ENCODE results near the gene RPE. TPM values are rescaled to one million over a fixed set of nuclear protein-coding genes. Genes with fewer than 3 reads are reported as not detected.

The RPE gene
- polyA plus RNA-seq, 4 donors = 16.2 to 39.3 (median 27.9) TPM

GRCh38 chr2:209986415-209986814 is 16.0 kb upstream of the RPE start:
- Histone ChIP-seq H3K27ac (ENCODE audit: low read depth in 1 of 3, low read length in 2 of 3) (no peak overlapping the region), H3K36me3 (ENCODE audit: control insufficient read depth in 3 of 3, insufficient read depth in 2 of 3, low read depth in 1 of 3, low read length in 3 of 3) (no peaks in the 10 kb centered on the region), H3K4me1 (ENCODE audit: control insufficient read depth in 3 of 3, insufficient read depth in 2 of 3, low read depth in 1 of 3, low read length in 2 of 3) (no peaks in the 10 kb centered on the region), H3K4me3 (ENCODE audit: low read depth in 1 of 3, low read length in 3 of 3) (no peak overlapping the region), H3K9me3 (ENCODE audit: control insufficient read depth in 2 of 2, insufficient read depth in 1 of 2, low read depth in 1 of 2, low read length in 1 of 2) (no peaks in the 10 kb centered on the region), H3K27me3 (ENCODE audit: control insufficient read depth in 3 of 3, insufficient read depth in 3 of 3, low read length in 3 of 3) (peaks cover 0 to 4% (median 3%) of the 10 kb centered on the region in 3 donors)
- WGBS, 3 donors = 76 to 92% (median 79%) methylated on average over 2 of the region's 2 CpGs
- DNase-seq (no peak), FAIRE-seq (no peak)

- no peak overlapping the region for H3K4me3 ChIP-seq (ENCODE audit: low read depth in 1 of 3, low read length in 3 of 3)
- H3K36me3 ChIP-seq (ENCODE audit: control insufficient read depth in 3 of 3, insufficient read depth in 2 of 3, low read depth in 1 of 3, low read length in 3 of 3) = no peaks in the 10 kb centered on the region
- H3K27me3 ChIP-seq (ENCODE audit: control insufficient read depth in 3 of 3, insufficient read depth in 3 of 3, low read length in 3 of 3) = peaks cover 0 to 3% (median 0%) of the 10 kb centered on the region in 3 donors
- no peaks in the 10 kb centered on the region for H3K9me3 ChIP-seq (ENCODE audit: control insufficient read depth in 2 of 2, insufficient read depth in 1 of 2, low read depth in 1 of 2, low read length in 1 of 2)
- FAIRE-seq = no peak
- no peak overlapping the region for H3K27ac ChIP-seq (ENCODE audit: low read depth in 1 of 3, low read length in 2 of 3)
- 22 to 33% (median 27%) methylated on average over 4 of the region's 4 CpGs for WGBS, 3 donors
- DNase-seq = no peak
- no peaks in the 10 kb centered on the region for H3K4me1 ChIP-seq (ENCODE audit: control insufficient read depth in 3 of 3, insufficient read depth in 2 of 3, low read depth in 1 of 3, low read length in 2 of 3)
These were observed 14.4 kb upstream of the RPE start for GRCh38 chr2:209988010-209988409.

GRCh38 chr2:209990838-209991237 is 11.6 kb upstream of the RPE start:
- Histone ChIP-seq H3K36me3 (ENCODE audit: control insufficient read depth in 3 of 3, insufficient read depth in 2 of 3, low read depth in 1 of 3, low read length in 3 of 3) (no peaks in the 10 kb centered on the region), H3K4me1 (ENCODE audit: control insufficient read depth in 3 of 3, insufficient read depth in 2 of 3, low read depth in 1 of 3, low read length in 2 of 3) (no peaks in the 10 kb centered on the region), H3K27ac (ENCODE audit: low read depth in 1 of 3, low read length in 2 of 3) (no peak overlapping the region), H3K4me3 (ENCODE audit: low read depth in 1 of 3, low read length in 3 of 3) (no peak overlapping the region), H3K27me3 (ENCODE audit: control insufficient read depth in 3 of 3, insufficient read depth in 3 of 3, low read length in 3 of 3) (peaks cover 0 to 3% (median 0%) of the 10 kb centered on the region in 3 donors), H3K9me3 (ENCODE audit: control insufficient read depth in 2 of 2, insufficient read depth in 1 of 2, low read depth in 1 of 2, low read length in 1 of 2) (no peaks in the 10 kb centered on the region)
- WGBS, 3 donors = 63 to 65% (median 63%) methylated on average over 2 of the region's 2 CpGs
- FAIRE-seq (no peak), DNase-seq (no peak)

GRCh38 chr2:209993968-209994367 is 8.5 kb upstream of the RPE start:
- no peak overlapping the region for H3K4me3 ChIP-seq (ENCODE audit: low read depth in 1 of 3, low read length in 3 of 3)
- H3K27me3 ChIP-seq (ENCODE audit: control insufficient read depth in 3 of 3, insufficient read depth in 3 of 3, low read length in 3 of 3) = peaks cover 0 to 3% (median 0%) of the 10 kb centered on the region in 3 donors
- no peak for FAIRE-seq
- 90 to 91% (median 90%) methylated on average over 9 of the region's 9 CpGs for WGBS, 3 donors
- H3K36me3 ChIP-seq (ENCODE audit: control insufficient read depth in 3 of 3, insufficient read depth in 2 of 3, low read depth in 1 of 3, low read length in 3 of 3) = no peaks in the 10 kb centered on the region
- H3K4me1 ChIP-seq (ENCODE audit: control insufficient read depth in 3 of 3, insufficient read depth in 2 of 3, low read depth in 1 of 3, low read length in 2 of 3) = no peaks in the 10 kb centered on the region
- no peak for DNase-seq
- H3K9me3 ChIP-seq (ENCODE audit: control insufficient read depth in 2 of 2, insufficient read depth in 1 of 2, low read depth in 1 of 2, low read length in 1 of 2) = no peaks in the 10 kb centered on the region
- no peak overlapping the region for H3K27ac ChIP-seq (ENCODE audit: low read depth in 1 of 3, low read length in 2 of 3)

- DNase-seq = no peak
- Histone ChIP-seq H3K4me3 (ENCODE audit: low read depth in 1 of 3, low read length in 3 of 3) (no peak overlapping the region), H3K27ac (ENCODE audit: low read depth in 1 of 3, low read length in 2 of 3) (no peak overlapping the region), H3K9me3 (ENCODE audit: control insufficient read depth in 2 of 2, insufficient read depth in 1 of 2, low read depth in 1 of 2, low read length in 1 of 2) (no peaks in the 10 kb centered on the region), H3K36me3 (ENCODE audit: control insufficient read depth in 3 of 3, insufficient read depth in 2 of 3, low read depth in 1 of 3, low read length in 3 of 3) (no peaks in the 10 kb centered on the region), H3K27me3 (ENCODE audit: control insufficient read depth in 3 of 3, insufficient read depth in 3 of 3, low read length in 3 of 3) (no peaks in the 10 kb centered on the region), H3K4me1 (ENCODE audit: control insufficient read depth in 3 of 3, insufficient read depth in 2 of 3, low read depth in 1 of 3, low read length in 2 of 3) (peaks cover 2 to 8% (median 2%) of the 10 kb centered on the region in 3 donors)
- 44 to 60% (median 54%) methylated on average over 1 of the region's 1 CpG for WGBS, 3 donors
- FAIRE-seq = no peak
These were observed 3.8 kb upstream of the RPE start for GRCh38 chr2:209998596-209998995.

GRCh38 chr2:210000464-210001324 is 1.7 kb upstream of the RPE start:
- no peak for DNase-seq
- H3K9me3 ChIP-seq (ENCODE audit: control insufficient read depth in 2 of 2, insufficient read depth in 1 of 2, low read depth in 1 of 2, low read length in 1 of 2) = no peaks in the 10 kb centered on the region
- FAIRE-seq = no peak
- no peak overlapping the region for H3K4me3 ChIP-seq (ENCODE audit: low read depth in 1 of 3, low read length in 3 of 3)
- peaks cover 2 to 11% (median 5%) of the 10 kb centered on the region in 3 donors for H3K4me1 ChIP-seq (ENCODE audit: control insufficient read depth in 3 of 3, insufficient read depth in 2 of 3, low read depth in 1 of 3, low read length in 2 of 3)
- no peaks in the 10 kb centered on the region for H3K36me3 ChIP-seq (ENCODE audit: control insufficient read depth in 3 of 3, insufficient read depth in 2 of 3, low read depth in 1 of 3, low read length in 3 of 3)
- 97% methylated on average over 32 of the region's 32 CpGs for WGBS, 3 donors
- H3K27me3 ChIP-seq (ENCODE audit: control insufficient read depth in 3 of 3, insufficient read depth in 3 of 3, low read length in 3 of 3) = no peaks in the 10 kb centered on the region
- no peak overlapping the region for H3K27ac ChIP-seq (ENCODE audit: low read depth in 1 of 3, low read length in 2 of 3)

- FAIRE-seq (no peak), DNase-seq (no peak)
- no peaks in the 10 kb centered on the region for H3K9me3 ChIP-seq (ENCODE audit: control insufficient read depth in 2 of 2, insufficient read depth in 1 of 2, low read depth in 1 of 2, low read length in 1 of 2)
- H3K27me3 ChIP-seq (ENCODE audit: control insufficient read depth in 3 of 3, insufficient read depth in 3 of 3, low read length in 3 of 3) = no peaks in the 10 kb centered on the region
- H3K4me3 ChIP-seq (ENCODE audit: low read depth in 1 of 3, low read length in 3 of 3) = peak overlapping the region; percentile 74 to 91 (median 85)
- no peak overlapping the region for H3K27ac ChIP-seq (ENCODE audit: low read depth in 1 of 3, low read length in 2 of 3)
- H3K4me1 ChIP-seq (ENCODE audit: control insufficient read depth in 3 of 3, insufficient read depth in 2 of 3, low read depth in 1 of 3, low read length in 2 of 3) = peaks cover 4 to 15% (median 10%) of the 10 kb centered on the region in 3 donors
- WGBS, 3 donors = 6 to 17% (median 7%) methylated on average over 2 of the region's 2 CpGs
- H3K36me3 ChIP-seq (ENCODE audit: control insufficient read depth in 3 of 3, insufficient read depth in 2 of 3, low read depth in 1 of 3, low read length in 3 of 3) = peaks cover 0 to 3% (median 2%) of the 10 kb centered on the region in 3 donors
These were observed 921 bp downstream of the RPE start for GRCh38 chr2:210003359-210003758.

- Histone ChIP-seq H3K9me3 (ENCODE audit: control insufficient read depth in 2 of 2, insufficient read depth in 1 of 2, low read depth in 1 of 2, low read length in 1 of 2) (no peaks in the 10 kb centered on the region), H3K27ac (ENCODE audit: low read depth in 1 of 3, low read length in 2 of 3) (no peak overlapping the region), H3K4me1 (ENCODE audit: control insufficient read depth in 3 of 3, insufficient read depth in 2 of 3, low read depth in 1 of 3, low read length in 2 of 3) (peaks cover 4 to 15% (median 10%) of the 10 kb centered on the region in 3 donors), H3K27me3 (ENCODE audit: control insufficient read depth in 3 of 3, insufficient read depth in 3 of 3, low read length in 3 of 3) (no peaks in the 10 kb centered on the region), H3K4me3 (ENCODE audit: low read depth in 1 of 3, low read length in 3 of 3) (no peak overlapping the region), H3K36me3 (ENCODE audit: control insufficient read depth in 3 of 3, insufficient read depth in 2 of 3, low read depth in 1 of 3, low read length in 3 of 3) (peaks cover 2 to 10% (median 3%) of the 10 kb centered on the region in 3 donors)
- WGBS, 3 donors = 57 to 69% (median 61%) methylated on average over 2 of the region's 2 CpGs
- DNase-seq = no peak
- no peak for FAIRE-seq
These were observed 2.4 kb downstream of the RPE start for GRCh38 chr2:210004881-210005280.
